Activated T-helper 2 cell treated with anti-CD3 and anti-CD28 coated beads, Interferon-gamma antibody, Interleukin-2, Interleukin-4, amounts not matched to agents 10 μg/mL and 5 μg/mL and 100 μg/mL, durations not matched to agents 14 hours and 24 hours and 36 hours (primary cell): ENCODE results near the gene TMEM168. TPM values are rescaled to one million over a fixed set of nuclear protein-coding genes. Genes with fewer than 3 reads are reported as not detected.

Experiments
- DNase-seq: peaks from one replicate; pipeline ENCODE4 v3.0.0; 2021; ENCODE audit warnings: low spot score
- H3K27ac Mint-ChIP-seq: one replicate; pipeline ENCODE4 v1.8.0; 2021; ENCODE audit warnings: mixed read lengths
- H3K27me3 Mint-ChIP-seq: one replicate; pipeline ENCODE4 v1.8.0; 2021; ENCODE audit warnings: low read depth, mixed read lengths
- H3K36me3 Mint-ChIP-seq: one replicate; pipeline ENCODE4 v1.8.0; 2021; ENCODE audit warnings: low read depth, mixed read lengths
- H3K4me1 Mint-ChIP-seq: one replicate; pipeline ENCODE4 v1.8.0; 2021; ENCODE audit warnings: low read depth, mixed read lengths
- H3K4me3 Mint-ChIP-seq: one replicate; pipeline ENCODE4 v1.8.0; 2021; ENCODE audit warnings: low read depth, mild to moderate bottlenecking, moderate library complexity, mixed read lengths
- H3K9me3 Mint-ChIP-seq: one replicate; pipeline ENCODE4 v1.8.0; 2021; ENCODE audit warnings: mixed read lengths
- intact Hi-C: fragments of 100-400 bp; cut with micrococcal nuclease; formaldehyde crosslinking; loops from one replicate; pipeline ENCODE4 v1.15.1; 2023
- total RNA-seq: library from RNA; stranded (reverse); gene quantifications from 2 replicates; pipeline ENCODE4 v1.2.3, GENCODE V29; 2022

TMEM168 gene
- total RNA-seq, 1 donor from 2014 or later, result 16.3 TPM

DNA sequence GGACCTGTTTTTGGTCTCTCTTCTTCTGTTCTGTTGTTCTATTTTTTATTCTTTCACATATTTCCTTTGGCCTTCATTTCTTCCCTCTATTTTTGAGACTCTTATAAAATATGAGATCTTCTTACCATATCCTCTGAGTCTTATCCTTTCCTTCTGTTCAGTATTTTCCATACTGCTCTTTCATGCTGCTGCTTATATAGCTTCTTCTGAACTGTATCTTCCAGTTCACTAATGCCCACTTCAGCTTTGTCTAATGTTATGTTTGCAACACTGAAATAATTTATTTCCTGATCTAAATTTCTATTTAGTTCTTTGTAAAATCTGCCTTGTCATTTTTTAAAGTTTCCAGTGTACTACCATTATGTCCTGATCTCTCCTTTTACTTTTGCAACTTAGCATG, 12.8 kb downstream of the TMEM168 start:
- Mint-ChIP-seq H3K36me3 (peaks cover 24% of the 10 kb centered on the region), H3K27ac (no peak overlapping the region), H3K4me1 (peaks cover 18% of the 10 kb centered on the region), H3K9me3 (no peaks in the 10 kb centered on the region), H3K27me3 (no peaks in the 10 kb centered on the region), H3K4me3 (no peak overlapping the region)
- no peak for DNase-seq
- intact Hi-C loops, result no loop called here

DNA sequence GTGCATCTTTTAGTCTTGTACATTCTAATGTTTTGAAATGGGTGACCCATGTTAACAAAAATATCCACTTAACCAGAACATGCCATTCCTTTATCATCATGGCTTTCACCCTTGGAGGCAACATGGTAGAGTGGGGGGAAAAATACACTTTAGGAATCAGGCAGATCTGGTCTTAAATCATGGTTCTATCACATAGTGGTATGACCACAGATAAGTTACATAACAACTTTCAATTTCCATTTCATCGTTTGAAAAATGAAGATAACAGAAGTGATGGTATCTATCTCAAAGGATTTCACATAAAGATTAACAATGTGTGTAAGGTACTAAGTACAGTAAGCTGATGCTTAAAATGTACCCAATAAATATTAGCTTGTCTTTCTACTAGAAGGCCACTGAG, 19.0 kb downstream of the TMEM168 start:
- intact Hi-C loops, result no loop called here
- Mint-ChIP-seq H3K4me3 (no peak overlapping the region), H3K27ac (no peak overlapping the region), H3K27me3 (no peaks in the 10 kb centered on the region), H3K9me3 (no peaks in the 10 kb centered on the region), H3K4me1 (peaks cover 3% of the 10 kb centered on the region), H3K36me3 (peaks cover 16% of the 10 kb centered on the region)
- DNase-seq, result no peak

GRCh38 chr7:112770051-112770450, 20.1 kb downstream of the TMEM168 start:
- intact Hi-C loops, result no loop called here
- Mint-ChIP-seq H3K27me3 (no peaks in the 10 kb centered on the region), H3K36me3 (peaks cover 16% of the 10 kb centered on the region), H3K27ac (no peak overlapping the region), H3K9me3 (no peaks in the 10 kb centered on the region), H3K4me1 (peaks cover 3% of the 10 kb centered on the region), H3K4me3 (no peak overlapping the region)
- no peak for DNase-seq

DNA sequence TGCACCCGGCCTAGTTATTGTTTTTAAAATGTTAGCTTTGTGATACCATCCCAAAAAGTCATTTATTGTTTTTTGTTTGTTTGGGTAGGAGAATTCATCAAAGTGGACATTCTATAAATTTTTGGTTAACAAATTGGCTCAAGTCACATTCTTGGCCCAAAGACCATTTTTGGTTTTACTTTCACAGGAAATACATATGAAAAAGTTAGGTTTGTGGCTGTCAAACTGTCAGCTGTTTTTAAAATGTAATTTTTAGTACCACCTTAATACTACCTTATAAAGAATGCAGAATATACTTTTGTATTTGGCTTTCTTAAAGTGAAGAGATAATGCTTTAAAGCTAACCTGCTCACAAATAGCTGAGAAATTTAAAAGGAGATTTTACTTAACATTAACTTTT, 25.1 kb downstream of the TMEM168 start:
- no peak overlapping the region for H3K4me3 Mint-ChIP-seq
- no peak overlapping the region for H3K27ac Mint-ChIP-seq
- peaks cover 15% of the 10 kb centered on the region for H3K36me3 Mint-ChIP-seq
- intact Hi-C loops, result no loop called here
- H3K4me1 Mint-ChIP-seq, result peaks cover 5% of the 10 kb centered on the region
- no peak for DNase-seq
- H3K27me3 Mint-ChIP-seq, result no peaks in the 10 kb centered on the region
- no peaks in the 10 kb centered on the region for H3K9me3 Mint-ChIP-seq

DNA sequence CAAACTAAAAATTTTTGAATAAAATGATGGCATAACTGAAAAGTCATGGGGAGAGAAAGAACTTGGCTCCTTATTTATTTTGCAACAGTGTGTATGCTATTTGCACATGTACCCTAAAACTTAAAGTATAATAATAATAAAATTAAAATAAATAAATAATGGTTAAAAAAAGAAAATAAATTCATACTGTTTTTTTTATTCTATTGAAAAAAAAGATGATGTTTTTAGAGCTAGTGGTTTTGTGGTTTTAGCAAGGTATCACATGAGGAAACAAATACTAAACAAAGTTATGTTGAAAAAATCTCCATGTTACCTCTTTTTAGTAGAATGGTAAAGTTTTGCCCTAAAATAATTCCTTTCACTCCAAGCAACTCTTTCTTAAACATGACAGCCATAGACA, 26.2 kb downstream of the TMEM168 start:
- intact Hi-C loops, result no loop called here
- no peak for DNase-seq
- H3K27ac Mint-ChIP-seq, result no peak overlapping the region
- no peak overlapping the region for H3K4me3 Mint-ChIP-seq
- H3K36me3 Mint-ChIP-seq, result peaks cover 11% of the 10 kb centered on the region
- peaks cover 5% of the 10 kb centered on the region for H3K4me1 Mint-ChIP-seq
- H3K9me3 Mint-ChIP-seq, result no peaks in the 10 kb centered on the region
- no peaks in the 10 kb centered on the region for H3K27me3 Mint-ChIP-seq

GRCh38 chr7:112763298-112763697, 26.9 kb downstream of the TMEM168 start:
- Mint-ChIP-seq H3K27ac (no peak overlapping the region), H3K4me1 (peaks cover 5% of the 10 kb centered on the region), H3K27me3 (no peaks in the 10 kb centered on the region), H3K4me3 (no peak overlapping the region), H3K36me3 (peaks cover 11% of the 10 kb centered on the region), H3K9me3 (no peaks in the 10 kb centered on the region)
- intact Hi-C loops, result no loop called here
- no peak for DNase-seq

GRCh38 chr7:112759905-112760304, 30.3 kb downstream of the TMEM168 start:
- no peaks in the 10 kb centered on the region for H3K27me3 Mint-ChIP-seq
- intact Hi-C loops, result no loop called here
- H3K4me3 Mint-ChIP-seq, result no peak overlapping the region
- no peak overlapping the region for H3K27ac Mint-ChIP-seq
- no peak for DNase-seq
- H3K4me1 Mint-ChIP-seq, result peaks cover 6% of the 10 kb centered on the region
- no peaks in the 10 kb centered on the region for H3K9me3 Mint-ChIP-seq
- H3K36me3 Mint-ChIP-seq, result peaks cover 2% of the 10 kb centered on the region

DNA sequence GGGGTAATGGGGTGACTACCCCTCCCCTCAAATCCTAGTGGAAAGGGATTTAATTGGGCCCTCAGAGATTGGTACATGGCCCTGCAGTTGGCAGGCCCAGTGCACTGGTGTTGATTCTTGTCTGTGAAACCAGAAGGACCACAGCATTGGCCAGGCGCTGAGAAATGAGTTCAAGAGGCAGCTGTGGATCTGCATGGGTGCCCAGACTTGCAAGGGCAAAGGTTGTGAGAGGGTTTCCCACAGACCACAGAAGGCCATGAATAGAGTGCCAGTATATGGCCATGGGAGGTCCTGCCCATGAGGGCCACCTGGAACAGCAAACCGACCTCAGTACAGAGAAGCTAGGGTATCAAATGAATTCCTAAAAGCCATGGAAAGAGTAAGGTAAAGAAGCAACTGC, 32.9 kb downstream of the TMEM168 start:
- intact Hi-C loops, result no loop called here

GRCh38 chr7:112753298-112753697, 36.9 kb downstream of the TMEM168 start:
- intact Hi-C loops, result no loop called here
- no peaks in the 10 kb centered on the region for H3K36me3 Mint-ChIP-seq
- H3K4me3 Mint-ChIP-seq, result no peak overlapping the region
- no peak for DNase-seq
- no peaks in the 10 kb centered on the region for H3K9me3 Mint-ChIP-seq
- H3K27ac Mint-ChIP-seq, result no peak overlapping the region
- peaks cover 6% of the 10 kb centered on the region for H3K27me3 Mint-ChIP-seq
- H3K4me1 Mint-ChIP-seq, result peaks cover 1% of the 10 kb centered on the region

More for the DNA sequence above, 32.9 kb downstream of the TMEM168 start:
- DNase-seq, result no peak
- Mint-ChIP-seq H3K4me3 (no peak overlapping the region), H3K4me1 (peaks cover 1% of the 10 kb centered on the region), H3K36me3 (no peaks in the 10 kb centered on the region), H3K27ac (no peak overlapping the region), H3K27me3 (peaks cover 2% of the 10 kb centered on the region), H3K9me3 (no peaks in the 10 kb centered on the region)

DNA sequence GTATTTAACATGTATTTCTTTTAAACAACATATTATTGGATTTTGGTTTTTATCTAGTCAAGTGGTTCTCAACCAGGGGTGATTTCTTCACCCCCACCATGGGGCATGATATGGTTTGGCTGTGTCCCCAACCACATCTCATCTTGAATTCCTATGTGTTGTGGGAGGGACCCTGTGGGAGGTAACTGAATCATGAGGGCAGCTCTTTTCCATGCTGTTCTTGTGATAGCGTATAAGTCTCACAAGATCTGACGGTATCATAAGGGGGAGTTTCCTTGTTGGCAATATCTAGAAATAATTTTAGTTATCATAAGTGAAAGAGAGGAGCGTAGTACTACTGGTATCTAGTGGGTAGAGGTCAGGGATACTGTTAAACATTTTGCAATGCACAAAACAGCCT, 37.6 kb downstream of the TMEM168 start:
- intact Hi-C loops, result no loop called here
- Mint-ChIP-seq H3K4me3 (no peak overlapping the region), H3K27ac (no peak overlapping the region), H3K27me3 (peaks cover 6% of the 10 kb centered on the region), H3K4me1 (peaks cover 1% of the 10 kb centered on the region), H3K9me3 (no peaks in the 10 kb centered on the region), H3K36me3 (no peaks in the 10 kb centered on the region)
- DNase-seq, result no peak

GRCh38 chr7:112749775-112750174, 40.4 kb downstream of the TMEM168 start:
- H3K27me3 Mint-ChIP-seq, result peaks cover 6% of the 10 kb centered on the region
- H3K4me3 Mint-ChIP-seq, result no peak overlapping the region
- no peak for DNase-seq
- H3K36me3 Mint-ChIP-seq, result no peaks in the 10 kb centered on the region
- no peaks in the 10 kb centered on the region for H3K4me1 Mint-ChIP-seq
- intact Hi-C loops, result no loop called here
- no peaks in the 10 kb centered on the region for H3K9me3 Mint-ChIP-seq
- H3K27ac Mint-ChIP-seq, result no peak overlapping the region

DNA sequence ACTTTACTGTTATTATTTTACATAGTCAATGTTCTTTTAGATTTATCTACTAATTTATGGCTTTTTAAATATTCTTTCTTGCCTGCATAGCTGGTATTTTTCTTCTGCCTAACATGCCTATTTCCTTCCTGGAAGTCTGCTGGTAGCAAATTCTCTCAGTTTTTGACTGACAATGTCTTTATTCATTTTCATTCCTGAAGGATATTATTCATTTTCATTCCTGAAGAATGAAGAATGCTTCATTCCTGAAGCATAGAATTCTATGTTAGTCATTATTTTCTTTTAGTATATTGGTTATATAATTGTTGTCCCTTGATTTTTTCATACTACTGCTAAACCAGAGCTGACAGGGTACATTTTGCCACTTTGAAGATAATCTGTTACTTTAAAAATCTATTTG, 41.8 kb downstream of the TMEM168 start:
- Mint-ChIP-seq H3K27ac (no peak overlapping the region), H3K4me1 (no peaks in the 10 kb centered on the region), H3K9me3 (no peaks in the 10 kb centered on the region), H3K27me3 (peaks cover 4% of the 10 kb centered on the region), H3K4me3 (no peak overlapping the region), H3K36me3 (no peaks in the 10 kb centered on the region)
- intact Hi-C loops, result no loop called here
- DNase-seq, result no peak

DNA sequence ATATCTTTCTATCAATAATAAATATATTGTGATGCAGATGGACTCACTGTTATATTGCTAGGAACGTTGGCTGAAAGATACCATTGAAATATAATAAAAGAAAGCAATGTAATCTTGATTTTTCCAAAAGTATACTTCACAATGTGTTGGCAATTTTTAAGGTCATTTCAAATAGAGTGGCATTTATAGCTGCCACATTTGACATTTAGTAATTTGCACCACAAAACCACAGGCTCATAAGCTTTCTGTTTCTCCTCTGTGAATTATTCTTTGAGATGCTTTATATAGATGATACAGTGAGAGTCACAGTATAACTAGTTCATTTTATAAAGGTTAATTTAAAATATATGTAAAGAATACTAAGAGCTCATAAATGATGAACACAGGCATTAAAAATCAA, 44.6 kb downstream of the TMEM168 start:
- Mint-ChIP-seq H3K36me3 (no peaks in the 10 kb centered on the region), H3K27ac (no peak overlapping the region), H3K4me1 (no peaks in the 10 kb centered on the region), H3K9me3 (no peaks in the 10 kb centered on the region), H3K27me3 (peaks cover 2% of the 10 kb centered on the region), H3K4me3 (no peak overlapping the region)
- intact Hi-C loops, result no loop called here
- no peak for DNase-seq

GRCh38 chr7:112744818-112745217, 45.4 kb downstream of the TMEM168 start:
- H3K36me3 Mint-ChIP-seq, result no peaks in the 10 kb centered on the region
- no peaks in the 10 kb centered on the region for H3K9me3 Mint-ChIP-seq
- intact Hi-C loops, result no loop called here
- DNase-seq, result no peak
- H3K27ac Mint-ChIP-seq, result no peak overlapping the region
- H3K27me3 Mint-ChIP-seq, result no peaks in the 10 kb centered on the region
- no peaks in the 10 kb centered on the region for H3K4me1 Mint-ChIP-seq
- no peak overlapping the region for H3K4me3 Mint-ChIP-seq
